HG02763 (cell line): ENCODE results near the gene UTP11.

Source experiments
- ATAC-seq: cut with Tn5 transposase; IDR thresholded peaks from one replicate; pipeline ENCODE4 v1.9.1; 2021; ENCODE audit warnings: mild to moderate bottlenecking, moderate library complexity; ENCODE audit not compliant: unreplicated experiment

UTP11 gene

DNA sequence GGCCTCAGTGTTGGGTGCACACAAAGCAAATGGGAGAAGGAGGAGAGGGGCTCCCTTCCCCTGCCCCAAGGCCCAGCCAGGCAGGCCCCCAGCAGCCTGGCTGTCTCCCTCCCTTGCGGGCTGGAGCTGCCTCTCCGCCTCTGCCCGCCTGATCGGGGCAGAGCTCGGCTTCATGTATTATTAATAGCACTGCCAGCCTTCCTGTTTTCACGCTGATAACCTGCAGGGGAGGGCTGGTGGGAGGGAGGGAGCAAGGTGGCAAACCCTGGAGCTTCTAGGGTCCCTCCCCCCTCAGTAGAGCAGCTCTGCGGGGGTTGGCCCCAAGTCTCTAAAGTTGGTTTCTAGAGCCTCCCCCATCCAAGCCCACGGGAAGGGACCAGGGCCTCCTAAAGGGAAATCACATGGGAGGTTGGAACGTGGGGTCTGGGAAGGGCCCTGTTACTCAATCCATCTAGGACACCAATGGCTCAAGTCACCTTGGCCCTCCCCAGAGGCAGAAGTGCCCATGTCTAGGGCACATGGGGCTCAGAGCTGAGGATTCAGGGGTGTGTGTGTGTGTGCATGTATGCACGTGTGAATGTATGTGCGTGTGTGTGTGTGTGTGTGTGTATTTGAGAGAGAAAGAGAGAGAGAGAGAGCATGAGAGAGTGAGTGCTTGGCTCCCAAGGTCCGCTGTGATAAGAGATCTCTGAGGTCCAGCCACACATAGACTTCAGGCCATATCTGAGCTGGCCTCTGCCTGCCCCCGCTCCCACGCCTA is 55.9 kb downstream of the UTP11 start:
- ATAC-seq = no peak

DNA sequence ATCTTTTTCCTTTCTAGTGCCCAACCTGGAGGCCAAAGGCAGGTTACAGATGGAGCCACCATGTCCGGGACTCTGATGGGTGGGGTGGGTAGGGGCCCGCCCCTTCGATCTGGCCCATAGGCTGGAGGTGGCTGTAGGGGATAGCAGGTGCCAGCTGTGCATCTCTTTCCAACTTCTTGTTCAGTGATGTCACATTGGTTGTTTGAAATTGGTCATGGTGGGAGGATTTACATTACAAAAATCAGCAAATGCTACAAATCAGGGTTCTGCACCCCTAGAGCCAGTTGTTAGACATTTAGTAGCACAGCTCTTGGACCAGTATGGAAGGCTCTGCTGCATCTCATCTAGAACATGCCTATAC is 56.4 kb downstream of the UTP11 start:
- ATAC-seq = no peak

DNA sequence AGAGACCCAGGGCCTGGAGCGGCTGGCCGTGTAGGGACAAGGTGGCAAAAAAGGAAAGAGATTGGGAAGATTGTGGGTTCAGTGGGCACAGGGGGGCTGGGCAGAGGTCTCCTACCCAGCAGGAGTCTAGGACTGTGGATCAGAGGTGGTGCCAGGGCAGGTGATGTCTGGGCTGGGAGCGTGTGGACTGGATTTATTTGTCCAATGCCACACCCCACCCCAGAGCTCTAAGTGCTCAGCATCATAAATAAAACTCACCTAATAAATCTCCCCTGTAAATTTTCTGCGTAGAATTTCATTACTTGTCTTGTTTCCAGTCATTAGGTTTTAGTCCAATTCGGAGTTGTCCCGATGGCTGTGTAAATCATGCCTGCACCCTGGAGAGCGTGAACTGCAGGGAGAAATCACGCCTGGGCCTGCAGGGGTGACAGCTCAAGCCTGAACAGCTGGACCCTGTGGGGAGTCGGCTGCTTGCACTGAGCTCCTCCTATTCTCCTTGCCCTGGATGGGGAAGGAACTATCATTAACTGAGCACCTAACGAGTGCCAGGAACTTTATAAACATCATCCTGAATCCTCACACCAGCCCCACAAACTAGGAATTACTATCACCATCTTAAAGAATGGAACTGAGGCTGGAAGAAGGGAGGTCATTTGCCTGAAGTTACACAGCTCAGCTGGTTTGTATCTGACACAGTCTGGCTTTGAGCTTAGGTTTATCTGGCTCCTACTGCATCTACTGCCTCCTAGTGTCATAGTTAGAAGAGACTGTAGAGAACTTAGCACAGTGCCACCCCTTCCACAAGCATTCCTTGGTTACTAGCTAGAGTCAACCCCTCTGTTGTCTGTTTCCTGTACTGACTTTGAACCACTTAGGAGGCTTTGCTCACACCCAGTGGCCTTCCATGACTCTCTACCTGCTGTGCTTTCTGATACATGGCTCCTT is 59.0 kb downstream of the UTP11 start:
- ATAC-seq = no peak

DNA sequence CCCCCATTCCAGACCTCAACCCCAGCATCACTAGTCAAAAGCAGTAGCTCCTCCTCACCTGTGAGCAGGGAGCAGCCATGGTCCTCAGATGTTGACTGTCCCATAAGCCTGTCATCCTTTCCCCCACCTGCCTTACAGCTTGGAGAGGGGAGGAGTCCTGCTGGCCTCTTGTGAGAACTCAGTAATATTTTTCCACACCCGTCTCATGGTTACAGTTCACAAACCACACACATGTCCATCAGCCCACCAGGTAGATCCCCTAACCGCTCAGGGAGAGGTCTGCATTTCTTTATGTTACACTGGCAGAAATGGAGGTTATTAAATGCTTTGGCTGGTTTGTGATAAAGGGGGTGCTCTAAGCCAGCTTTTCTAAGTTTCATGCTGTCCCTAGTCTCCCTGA is 60.3 kb downstream of the UTP11 start:
- ATAC-seq = no peak

DNA sequence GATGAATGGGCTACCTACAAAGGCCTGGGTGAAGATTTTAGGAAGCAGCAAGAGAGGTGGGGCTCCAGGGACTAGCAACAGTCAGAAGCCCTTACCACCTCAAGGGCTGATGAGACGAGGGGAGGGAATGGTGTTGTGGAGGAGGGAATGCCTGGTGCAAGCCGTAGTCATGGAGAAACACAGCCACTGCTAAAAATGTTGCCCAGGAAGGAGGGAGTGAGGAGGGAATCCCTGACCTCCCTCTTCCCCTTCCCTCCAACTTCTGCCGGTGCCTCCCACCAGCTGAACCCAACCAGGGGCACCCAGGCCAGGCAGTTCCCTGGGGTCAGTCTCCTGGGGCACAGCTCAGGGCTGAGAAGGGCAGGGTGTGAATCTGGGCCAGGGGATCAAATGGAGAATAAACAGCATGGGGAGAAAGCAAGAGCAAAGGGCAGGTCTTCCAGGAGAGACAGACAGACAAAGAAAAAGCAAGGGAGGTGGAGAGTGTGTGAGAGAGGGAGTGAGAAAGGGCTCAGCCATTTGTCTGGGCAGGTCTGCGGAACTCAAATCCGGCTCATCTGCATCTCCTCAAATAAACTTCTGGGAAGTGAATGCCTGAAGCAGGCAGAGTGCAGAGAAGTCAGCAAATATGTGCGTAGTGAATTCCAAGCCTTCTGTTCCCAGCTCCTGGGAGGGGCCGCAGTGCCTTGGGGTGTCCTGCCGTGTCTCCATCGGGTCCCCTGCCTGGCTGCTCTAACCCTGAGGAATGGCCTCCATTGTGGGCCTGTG is 61.2 kb downstream of the UTP11 start:
- ATAC-seq = no peak

DNA sequence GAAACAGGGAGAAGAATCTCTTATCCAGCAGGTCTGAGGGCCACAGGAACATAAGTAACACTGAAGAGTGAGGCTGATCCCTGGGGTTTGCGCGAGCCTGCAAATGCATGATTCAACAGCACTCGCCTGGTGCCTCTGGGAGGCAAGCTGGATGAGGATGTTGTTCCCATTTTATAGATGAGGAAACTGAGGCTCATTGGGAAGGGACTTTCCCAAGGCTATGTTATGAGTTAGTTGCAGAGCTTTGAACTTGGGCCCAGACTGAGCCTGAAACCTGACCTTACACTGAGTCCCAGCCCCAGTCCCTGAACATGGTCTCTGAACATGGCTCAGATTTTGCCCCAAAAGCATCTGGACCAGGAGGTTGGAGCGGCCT is 61.8 kb downstream of the UTP11 start:
- ATAC-seq = no peak
